Measurements from ENCODE around the gene FHIP1B.

Gene FHIP1B

DNA sequence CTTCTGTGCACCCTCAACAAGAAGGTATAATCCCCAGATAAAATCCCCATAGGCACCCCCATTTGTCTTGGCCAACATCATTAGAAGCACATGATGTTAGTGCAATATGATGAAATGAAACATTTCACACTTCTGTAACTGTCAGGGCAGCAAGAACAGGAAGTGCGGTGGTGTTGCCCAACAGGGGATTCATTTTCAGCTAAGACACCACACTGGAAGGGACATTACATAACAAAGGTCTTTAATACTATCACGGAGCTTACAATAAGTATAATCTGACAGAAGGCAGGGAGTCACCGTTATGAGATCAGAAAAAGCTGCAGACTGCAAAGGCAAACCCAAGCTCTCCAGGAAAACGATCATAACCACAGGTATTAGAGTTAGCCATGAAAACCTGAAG, 33.5 kb downstream of the FHIP1B start:
- no peak for DNase-seq (ENCODE audit: low spot score)

DNA sequence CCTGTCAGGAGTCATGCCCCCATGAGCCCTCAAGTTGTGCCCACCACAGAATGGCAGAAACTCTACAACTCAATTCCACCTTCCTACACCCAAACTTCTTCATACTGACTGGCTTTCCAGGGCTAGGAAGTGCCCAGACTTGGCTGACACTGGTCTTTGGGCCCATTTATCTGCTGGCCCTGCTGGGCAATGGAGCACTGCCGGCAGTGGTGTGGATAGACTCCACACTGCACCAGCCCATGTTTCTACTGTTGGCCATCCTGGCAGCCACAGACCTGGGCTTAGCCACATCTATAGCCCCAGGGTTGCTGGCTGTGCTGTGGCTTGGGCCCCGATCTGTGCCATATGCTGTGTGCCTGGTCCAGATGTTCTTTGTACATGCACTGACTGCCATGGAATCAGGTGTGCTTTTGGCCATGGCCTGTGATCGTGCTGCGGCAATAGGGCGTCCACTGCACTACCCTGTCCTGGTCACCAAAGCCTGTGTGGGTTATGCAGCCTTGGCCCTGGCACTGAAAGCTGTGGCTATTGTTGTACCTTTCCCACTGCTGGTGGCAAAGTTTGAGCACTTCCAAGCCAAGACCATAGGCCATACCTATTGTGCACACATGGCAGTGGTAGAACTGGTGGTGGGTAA, 35.1 kb downstream of the FHIP1B start, which contains the start of gene OR52W1:
OR52W1 (plus strand) TSS at position 51 of the 637 bp plus-strand sequence; CDS start at position 51, 0 bp downstream.
- no peak for DNase-seq (ENCODE audit: low spot score)

DNA sequence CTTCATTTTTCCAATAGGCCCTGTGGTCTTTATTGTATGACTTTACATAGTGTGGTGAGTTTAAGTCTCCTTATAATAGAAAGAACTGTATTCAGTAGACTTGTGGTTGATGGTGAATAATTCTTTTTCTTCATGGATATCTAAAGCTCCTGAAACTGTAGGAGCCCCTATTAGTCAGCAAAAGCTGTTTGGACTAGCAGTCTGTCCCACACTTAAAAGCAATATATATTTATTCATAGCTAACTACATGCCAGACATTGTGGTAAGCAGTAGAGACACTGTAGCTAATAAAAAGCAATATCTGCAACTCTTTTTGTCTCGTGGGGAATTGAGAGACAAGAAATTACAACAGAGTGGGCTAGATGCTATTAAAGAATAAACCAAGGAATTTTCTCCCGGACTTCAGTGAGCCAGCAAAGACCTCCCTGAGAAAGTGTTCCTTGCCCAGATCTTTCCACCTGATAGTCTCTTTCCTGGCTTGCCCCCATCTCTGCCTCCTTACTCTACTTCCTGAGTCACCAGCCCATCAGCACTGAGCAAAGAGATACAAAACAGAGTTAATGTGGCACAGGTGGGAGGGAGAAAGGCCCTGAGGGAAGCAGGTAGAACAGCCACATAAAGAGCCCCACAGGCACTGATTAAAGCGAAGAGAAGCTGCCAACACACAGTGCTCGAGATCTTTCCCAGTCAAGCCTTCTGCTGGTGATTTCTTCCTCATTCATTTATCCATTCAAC, 36.8 kb downstream of the FHIP1B start:
- no peak for DNase-seq (ENCODE audit: low spot score)

DNA sequence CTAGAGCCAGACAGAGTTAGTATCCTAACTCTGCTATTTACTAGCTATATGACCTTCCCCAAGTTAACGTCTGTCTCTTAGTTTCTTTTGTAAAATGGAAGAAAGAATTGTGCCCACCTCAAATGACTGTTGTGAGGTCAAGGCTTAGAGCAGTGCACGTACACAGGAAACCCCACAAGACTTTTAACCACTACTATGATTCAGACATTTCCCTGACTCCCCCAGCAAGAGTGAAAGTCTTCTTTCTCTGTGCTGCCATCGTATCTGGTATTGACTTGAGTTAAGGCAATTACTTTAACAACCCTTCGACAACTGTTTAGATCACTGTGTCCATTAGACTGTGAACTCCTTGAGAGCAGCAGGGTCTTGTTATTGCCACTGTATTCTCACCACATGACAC, 38.0 kb downstream of the FHIP1B start:
- DNase-seq (ENCODE audit: low spot score) = no peak

DNA sequence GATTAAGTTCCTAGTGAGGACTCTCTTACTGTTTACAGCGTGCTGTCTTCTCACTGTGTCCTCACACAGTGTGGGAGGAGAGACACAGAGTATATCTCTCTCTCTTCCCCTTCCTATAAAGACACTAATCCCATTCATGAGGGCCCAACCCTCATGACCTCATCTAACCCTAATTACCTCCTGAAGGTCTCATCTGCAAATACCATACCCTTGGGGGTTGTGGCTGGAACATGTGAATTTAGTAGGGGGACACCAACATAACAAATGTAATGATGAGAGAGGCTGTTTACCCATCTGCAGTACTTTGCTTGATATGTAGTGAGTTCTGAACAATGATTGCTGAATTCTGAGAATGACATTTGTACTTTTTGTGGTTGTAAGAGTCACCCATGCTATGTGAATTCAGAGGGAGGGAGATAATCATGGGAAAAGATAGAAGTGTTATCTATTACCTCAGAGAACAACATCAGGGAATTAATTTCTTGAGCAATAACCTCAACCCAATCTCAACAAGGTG, 40.3 kb downstream of the FHIP1B start:
- no peak for DNase-seq (ENCODE audit: low spot score)

DNA sequence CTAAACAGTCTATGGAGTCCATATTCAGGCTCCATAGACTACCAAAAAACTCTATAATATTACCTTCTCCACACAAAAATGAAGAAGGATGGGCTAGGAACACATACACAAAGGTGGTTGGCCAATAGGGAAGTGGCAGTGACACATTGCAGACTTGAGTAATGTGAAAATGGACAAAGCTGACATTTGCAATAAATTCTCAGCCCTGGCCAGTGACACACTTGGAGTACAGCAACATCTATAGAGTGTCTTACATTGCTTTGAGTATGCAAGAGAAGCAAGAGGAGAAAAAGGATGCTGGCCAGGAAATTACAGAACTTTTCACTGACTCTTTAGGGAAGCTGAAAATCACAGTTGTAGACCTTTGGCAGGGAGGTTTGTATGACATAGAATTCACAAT, 42.7 kb downstream of the FHIP1B start:
- no peak for DNase-seq (ENCODE audit: low spot score)

DNA sequence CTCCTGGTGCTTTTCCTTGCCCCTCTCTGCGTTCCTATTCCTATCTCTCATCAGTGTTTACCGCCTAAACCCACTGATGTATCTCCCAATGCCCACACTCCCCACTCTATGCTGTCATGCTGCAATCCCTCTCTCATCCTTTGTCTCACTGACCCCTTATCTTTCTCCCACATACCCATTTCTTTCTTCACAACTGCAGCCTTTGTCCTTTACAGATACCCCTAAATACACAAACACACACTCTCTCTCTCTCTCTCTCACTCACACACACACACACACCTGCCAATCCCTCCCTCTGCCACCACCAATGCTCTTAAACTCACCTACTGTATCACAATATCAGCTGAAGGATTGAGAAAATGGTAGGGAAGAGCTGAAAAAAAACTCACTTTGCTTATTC, 59.0 kb downstream of the FHIP1B start:
- DNase-seq (ENCODE audit: low spot score) = no peak

DNA sequence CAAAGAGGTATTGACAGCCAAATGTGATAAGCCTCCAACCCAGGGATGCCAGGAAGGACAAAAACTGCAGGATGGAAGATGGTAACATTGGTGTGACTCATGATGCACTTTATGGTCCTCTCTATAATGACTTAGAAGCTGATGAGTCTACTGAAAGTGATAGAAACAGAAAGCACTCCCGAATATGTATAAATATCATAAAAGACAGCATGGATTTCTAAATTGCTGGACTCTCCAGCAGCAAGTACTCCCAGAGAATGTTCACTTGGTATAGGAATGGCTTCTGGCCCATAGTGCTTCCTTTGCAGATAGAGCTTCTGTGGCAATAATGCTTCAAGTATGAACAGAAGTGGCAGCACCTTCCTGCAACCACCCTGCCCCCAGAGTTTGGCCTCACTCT, 64.2 kb downstream of the FHIP1B start, which contains the start of gene OR52B2:
OR52B2 (minus strand) TSS at position 101 of the 400 bp plus-strand sequence; CDS start at position 101, 0 bp downstream.
- no peak for DNase-seq (ENCODE audit: low spot score)

Data from putamen (tissue), 1 donor.